Ureter (tissue), 1 donor: ENCODE data around the gene SNTG2. TPM values are rescaled to one million over a fixed set of nuclear protein-coding genes. Genes with fewer than 3 reads are reported as not detected.

Experiments used
- DNase-seq: peaks from one replicate; pipeline ENCODE4 v3.0.0-alpha.2; 2020; ENCODE audit warnings: low spot score
- total RNA-seq: library from RNA; stranded (reverse); gene quantifications from one replicate; pipeline ENCODE4 v1.2.4, GENCODE V29; 2023
- donor health status: DM: yes; HTN: yes; CAD: no.

SNTG2 gene
- total RNA-seq, 1 donor from 2014 or later, result 9.9 TPM

DNA sequence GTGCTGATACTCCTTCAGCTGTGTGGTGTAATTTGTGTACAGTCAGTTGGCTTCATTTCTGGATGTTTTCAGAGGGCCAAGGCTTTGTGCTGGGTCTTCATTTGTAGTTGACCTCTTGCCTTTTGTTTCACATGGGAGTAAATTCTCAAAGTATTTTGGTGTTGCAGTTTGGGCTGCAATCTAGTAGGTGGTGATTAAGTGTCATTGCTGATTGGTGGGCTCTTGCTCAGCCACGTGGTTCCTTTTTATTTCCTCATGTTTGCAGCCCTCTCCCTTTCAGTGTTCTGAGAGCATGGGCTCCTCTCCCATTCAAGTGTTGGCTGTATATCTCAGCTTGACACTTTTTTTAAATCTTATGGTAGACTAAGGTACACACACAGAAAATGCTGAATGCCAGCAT is 96.8 kb downstream of the SNTG2 start:
- DNase-seq, result no peak

DNA sequence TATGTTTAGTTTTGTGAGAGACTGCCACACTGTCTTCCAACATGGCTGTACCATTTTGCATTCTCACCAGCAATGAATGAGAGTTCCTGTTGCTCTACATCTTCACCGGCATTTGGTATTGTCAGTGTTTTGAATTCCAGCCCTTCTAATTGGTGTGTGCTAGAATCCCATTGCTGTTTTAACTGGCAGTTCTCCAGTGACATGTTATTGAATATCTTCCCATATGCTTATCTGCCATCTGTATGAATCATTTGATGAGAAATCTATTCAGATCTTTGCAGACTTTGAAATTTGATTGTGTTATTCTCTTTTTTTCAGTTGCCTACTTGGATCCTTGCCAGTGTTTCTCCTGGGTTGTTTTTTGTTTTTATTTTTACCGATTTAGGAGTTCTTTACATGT is 99.0 kb downstream of the SNTG2 start:
- DNase-seq, result no peak

DNA sequence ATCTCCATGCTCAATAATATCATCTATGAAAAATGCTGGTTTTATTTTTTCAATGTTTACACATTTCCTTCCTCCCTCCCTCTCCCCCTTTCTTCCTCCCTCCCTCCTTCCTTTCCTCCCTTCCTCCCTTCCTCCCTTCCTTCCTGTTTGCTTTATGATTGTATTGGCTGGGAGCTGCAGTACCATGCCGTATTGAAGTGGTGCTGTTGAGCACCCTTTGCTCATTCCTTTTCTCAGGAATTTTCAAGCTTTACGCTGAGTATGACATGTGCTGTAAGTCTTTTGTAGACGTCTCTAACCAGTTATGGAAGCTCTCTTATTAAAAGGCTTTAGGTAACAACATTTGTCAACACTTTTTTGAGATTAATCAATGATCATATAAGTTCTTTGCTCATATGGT is 100.4 kb downstream of the SNTG2 start:
- DNase-seq, result no peak

DNA sequence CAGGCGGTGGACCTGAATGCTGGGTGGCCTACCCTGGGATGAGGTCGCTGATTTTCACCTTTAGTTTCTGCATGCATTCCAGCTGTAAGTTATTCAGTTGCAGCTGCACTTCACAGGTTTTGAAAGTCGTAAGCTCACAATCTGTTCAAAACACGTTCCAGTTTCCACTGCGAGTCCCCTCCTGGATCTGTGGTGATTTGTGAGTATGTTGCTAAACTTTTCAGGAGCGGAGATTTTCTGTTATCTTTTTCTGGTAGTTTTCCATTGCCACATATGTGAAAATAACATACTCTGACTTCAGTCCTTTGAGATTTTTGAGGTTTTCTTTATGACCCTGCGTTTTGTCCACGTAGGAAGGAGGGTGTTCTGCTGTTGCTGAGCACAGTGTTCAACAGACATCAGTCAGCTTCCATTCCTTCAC is 102.1 kb downstream of the SNTG2 start:
- DNase-seq, result no peak

DNA sequence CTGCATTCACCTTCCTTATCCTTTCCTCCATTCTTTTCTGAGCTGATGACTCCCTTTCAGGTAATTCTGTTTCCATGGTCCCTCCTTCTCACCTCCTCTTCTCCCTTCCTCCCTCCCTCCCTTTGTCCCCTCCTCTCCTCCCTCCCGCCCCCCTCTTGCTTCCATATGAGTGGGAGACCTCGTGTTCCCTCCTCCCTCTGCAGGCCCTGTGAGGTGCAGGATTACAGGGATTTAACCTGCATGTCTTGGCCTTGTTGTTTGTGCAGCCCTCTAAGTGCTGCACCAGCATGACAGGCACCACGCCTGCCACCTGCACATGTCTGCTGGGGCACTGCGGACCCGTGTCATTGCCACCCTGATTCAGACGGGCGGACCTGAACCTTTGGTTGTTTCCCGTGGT is 103.1 kb downstream of the SNTG2 start:
- no peak for DNase-seq

DNA sequence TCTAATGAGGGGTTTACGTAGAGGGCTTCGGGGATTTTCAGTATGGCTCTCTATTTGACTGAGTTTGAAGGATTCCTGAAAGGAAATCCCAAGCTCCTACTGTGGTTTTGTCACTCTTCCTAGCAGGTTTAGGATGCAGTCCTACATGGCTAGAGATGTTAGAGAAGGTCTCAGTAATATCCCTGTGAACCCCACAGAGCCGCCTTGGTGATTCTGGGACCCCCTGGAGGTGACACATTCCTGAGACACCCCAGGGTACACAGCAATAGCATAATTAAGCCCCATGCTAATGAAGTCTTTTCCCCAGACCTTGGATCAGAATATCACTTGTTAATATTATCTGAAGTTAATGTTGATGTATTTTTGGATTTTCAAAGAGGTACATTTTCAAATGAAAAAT is 103.8 kb downstream of the SNTG2 start:
- DNase-seq, result no peak

DNA sequence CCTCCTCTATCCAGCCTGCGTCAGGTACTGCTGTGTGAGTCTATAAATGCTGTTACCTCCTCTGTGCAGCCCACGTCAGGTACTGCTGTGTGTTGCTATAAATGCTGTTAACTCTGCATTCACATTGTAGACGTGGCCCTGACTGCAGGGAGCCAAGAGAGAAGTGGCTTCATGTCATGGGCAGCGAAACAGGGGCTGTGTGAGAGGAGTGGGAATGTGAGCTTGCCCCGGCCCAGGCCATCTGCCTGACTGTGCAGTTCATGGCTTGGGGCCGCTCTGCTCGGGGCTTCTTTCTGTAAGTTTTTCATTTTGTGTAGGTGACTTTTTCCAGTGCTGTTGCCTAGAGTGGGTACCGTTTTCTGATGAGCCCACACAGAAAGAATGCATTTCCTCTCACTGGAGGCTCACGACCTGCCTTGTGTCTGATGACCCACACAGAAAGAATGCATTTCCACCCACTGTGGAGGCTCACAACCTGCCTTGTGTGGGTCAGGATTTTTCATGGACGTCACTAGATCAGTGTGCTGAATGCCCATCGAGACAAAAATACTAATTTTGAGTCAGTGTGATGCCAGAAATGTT is 104.5 kb downstream of the SNTG2 start:
- no peak for DNase-seq

DNA sequence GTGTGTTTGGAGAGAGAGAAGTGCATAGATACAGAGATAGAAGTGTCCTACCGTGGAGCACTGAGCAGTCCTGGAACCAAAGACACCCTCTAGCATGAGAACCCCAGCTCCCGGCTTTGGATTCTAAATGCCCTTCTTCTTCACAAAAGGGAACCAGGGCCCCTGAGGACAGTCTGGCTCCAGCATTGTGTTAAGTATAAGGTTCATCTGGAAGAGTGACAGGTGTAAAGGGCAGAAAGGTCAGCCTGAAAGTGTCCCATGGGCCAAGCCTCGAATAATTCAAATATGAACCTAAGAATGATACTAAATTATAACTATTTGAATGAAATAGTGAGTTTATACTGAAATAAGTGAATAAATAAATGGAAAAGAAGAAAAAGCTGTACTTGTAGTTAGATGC is 109.7 kb downstream of the SNTG2 start:
- no peak for DNase-seq

DNA sequence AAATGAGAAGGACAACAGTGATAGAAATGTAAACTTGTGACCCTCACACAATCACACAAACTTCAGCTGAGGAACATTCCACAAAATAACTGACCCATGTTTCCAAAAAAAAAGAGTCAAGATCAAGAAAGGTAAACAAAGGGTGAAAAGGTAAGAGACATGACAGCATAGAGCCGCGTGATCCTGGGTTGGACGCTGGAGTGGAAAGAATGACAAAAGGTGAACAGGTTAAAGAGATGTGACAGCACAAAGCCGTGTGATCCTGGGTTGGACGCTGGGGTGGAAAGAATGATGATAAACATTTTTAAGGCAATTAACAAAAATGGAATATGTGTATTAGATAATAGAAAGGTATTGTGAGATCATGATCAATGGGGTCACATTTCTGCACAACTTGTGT is 110.3 kb downstream of the SNTG2 start:
- no peak for DNase-seq

DNA sequence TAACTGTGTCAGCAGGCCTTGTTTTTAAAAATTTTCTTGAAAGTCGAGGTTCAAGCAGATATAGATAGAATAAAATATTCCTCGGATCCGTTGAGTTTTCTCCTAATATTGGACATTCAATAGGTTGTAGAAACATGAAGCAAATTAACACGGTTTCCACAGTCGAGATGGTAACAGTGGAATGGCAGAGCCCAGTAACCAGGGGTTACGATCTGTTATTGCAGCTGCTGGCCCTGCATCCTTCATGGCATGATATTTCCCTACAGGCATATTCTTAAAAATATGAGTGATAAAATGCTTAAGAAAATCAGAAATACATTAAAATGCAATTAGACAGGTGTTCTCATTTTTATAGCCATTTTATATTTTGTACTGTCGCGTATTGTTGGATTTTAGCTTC is 117.6 kb downstream of the SNTG2 start:
- DNase-seq, result no peak

DNA sequence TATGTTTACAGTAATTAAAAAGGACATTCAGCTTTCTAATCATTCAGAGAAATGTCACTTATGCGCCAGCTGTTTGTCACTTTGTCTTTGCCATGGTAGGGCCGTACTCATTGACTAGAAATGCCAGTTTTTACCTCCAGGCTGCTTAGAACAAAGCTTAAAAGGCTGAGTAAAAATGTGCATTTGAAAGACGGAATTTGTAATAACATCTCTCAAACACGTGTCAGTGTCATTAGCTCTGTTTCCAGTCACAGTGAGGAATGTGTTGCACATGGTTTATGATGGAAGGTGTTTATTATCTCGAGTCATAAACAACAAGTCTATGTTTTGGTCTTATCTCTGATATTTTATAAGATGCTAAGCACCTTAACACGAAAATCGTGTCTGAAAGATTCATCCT is 118.2 kb downstream of the SNTG2 start:
- no peak for DNase-seq

DNA sequence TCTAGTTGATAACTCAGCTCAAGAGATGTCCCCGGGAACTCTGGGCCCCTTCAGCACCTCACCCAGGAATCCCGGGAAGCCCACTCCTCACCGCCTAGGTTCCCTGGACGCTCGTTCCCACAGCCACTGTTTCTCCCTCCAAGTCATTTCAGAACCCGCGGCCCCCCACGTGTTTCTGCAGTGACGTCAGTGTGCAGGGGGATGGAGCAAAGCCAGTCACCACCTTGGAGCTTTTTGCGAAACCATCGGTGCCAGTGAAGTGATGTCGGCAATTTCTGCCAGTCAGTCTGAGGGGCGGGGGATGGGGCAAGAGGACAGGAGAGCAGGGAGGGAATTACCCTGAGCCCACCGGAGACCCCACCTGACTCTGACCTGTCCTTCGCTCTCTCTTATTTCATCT is 119.2 kb downstream of the SNTG2 start:
- no peak for DNase-seq

DNA sequence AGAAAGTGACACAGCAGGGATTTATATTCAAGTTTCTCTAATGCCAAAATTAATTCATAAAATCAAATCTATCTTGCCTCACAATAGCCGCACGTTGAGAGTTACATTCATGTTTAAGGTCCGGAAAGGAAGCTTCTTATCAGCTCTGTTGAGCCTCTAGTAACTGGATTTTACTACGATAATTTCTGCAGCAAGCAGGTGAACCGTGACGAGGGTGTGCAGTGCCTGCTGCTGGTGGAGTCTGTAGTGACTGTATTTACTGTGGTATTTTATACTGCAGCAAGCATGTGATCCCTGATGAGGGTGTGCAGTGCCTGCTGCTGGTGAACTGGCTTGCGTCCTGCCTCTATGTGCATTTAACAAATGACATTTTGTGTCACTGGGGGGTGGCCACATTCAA is 120.0 kb downstream of the SNTG2 start:
- DNase-seq, result no peak

DNA sequence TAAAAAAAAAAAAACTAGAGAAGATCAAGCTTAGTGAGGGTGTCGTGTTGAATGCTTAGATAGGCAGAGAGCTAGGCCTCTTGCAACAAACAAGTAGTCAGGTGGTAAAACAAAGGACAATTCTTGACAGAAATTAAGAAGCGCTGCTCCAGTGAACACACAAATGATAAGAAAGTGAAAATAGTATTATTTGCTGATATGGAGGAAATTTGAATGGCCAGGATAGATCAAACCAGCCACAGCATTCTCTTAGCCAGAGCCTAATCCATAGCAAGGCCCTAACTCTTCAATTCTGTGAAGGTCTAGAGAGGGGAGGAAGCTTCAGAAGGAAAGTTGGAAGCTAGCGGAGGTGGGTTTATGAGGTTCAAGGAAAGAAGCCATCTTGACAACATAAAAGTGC is 121.0 kb downstream of the SNTG2 start:
- no peak for DNase-seq

DNA sequence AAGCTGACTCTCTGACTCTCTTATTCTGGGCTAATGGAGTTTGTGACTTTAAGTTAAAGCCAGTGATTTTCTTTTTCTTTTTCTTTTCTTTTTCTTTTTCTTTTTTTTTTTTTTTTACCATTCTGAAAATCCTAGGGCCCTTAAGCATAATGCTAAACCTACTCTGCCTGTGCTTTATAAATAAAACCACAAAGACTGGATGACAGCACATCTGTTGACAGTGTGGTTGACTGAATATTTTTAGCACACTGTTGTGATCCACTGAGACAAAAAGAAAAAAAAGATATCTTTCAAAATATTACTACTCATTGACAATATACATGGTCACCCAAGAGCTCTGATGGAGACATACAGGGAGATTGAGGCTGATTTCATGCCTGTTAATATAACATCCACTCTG is 121.6 kb downstream of the SNTG2 start:
- no peak for DNase-seq

DNA sequence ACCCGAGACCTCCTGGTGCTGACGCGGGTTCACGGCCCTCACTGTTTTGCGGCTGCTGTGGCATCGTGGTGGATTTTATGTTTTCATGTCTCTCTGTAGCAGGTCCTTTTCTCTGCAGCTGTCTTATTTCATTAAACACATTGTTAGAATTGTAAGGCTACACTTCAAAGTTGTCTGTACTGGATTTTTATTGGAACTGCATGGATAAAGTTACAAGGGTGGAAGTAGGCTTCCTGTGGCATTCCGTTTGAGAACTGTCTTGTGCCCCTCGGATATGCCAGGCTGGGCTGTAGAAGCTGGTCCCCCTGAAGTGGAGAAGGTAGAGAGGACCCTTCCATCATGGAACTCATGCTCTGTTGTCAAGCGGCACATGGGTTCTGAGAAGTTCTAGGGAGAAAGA is 127.3 kb downstream of the SNTG2 start:
- no peak for DNase-seq

DNA sequence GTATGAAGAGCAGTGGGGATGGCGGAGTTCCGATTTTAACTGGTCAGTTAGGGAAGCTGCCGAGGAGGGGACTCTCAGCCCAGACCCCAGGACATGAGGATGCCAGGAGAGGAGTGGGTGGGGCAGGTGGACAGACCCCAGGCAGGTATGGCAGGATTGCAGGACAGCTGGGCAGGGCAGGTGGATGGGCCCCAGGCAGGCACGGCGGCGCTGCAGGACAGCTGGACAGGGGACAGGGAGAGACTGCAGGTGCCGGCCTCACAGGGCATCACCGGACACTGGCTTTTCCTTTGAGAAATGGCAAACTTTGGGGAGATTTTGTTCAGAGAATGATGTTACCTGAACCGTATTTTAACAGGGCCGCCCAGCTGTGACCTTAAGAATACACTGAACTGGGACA is 127.7 kb downstream of the SNTG2 start:
- DNase-seq, result no peak

DNA sequence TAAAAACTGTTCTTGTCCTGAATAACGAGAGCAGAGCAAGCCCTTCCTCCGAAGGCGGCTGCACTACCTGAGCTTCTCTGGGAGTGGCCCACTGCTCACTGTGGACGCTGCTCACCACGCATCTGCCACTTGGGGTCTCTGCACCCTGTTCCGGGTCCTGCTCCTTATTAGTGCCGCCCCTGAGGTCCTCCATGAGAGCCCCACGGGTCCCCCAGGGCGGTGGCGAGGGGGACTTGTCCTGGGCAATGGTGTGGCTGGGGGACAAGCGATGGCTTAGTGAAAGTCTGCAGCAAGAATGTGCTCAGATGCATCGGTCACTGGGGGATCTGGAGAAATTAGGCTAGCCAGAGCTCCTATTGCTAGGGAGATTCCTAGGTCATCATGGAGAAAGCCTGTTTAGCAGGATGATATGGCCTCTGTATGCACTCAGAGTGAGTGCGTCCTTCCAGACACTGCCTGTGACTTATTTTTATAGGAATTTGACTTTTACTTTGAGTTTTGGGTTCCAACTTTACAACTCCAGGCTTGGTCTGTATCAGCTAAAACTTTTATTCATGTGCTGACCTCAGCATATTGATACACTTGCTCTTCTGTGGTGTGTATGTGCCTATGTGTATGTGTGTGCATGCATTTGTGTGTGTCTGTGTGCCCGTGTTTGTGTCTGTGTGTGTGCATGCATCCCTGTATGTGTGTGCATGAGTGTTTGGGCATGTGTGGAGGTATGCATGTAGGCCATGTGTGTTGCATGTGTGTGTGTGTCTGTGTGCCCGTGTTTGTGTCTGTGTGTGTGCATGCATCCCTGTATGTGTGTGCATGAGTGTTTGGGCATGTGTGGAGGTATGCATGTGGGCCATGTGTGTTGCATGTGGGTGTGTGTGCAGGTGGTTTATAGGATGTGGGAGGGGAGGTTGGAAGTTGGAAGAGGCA is 129.5 kb downstream of the SNTG2 start:
- DNase-seq, result no peak

DNA sequence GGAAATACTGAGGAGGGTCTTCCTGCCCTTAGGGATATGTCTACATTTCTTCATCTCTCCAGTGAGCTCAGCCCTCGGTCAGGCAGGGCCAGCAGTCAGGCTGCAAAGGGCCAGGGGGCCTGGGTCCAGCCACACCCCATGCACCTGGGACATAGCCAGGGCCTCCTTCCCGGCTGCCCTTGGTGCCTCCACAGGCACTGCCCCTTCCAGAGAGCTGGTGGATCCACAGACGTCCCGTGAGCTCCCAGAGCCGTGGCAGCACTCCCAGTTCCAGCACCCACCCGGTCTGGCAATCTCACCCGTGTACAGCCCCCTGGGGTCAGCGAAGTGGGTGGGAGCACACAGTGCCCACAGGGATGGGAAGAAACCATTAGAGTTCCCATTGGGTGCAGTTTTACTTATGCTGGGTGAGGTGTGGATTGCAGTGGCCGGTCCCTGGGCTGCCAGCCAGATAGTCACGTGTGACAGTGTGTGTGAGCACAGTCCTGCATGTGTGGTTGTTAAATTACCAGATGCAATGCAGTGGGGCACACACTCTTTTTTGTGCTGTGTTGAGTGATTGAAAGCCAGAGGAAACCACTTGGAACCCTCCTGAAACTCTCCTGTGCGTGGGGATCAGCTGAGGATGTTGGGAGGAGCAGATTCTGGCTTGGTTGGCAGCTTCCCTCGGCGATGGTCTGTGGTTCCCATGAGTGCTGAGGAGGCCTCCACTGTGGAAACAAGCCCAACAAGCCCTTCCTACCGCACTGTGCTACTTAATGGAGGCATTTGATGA is 131.0 kb downstream of the SNTG2 start:
- no peak for DNase-seq

DNA sequence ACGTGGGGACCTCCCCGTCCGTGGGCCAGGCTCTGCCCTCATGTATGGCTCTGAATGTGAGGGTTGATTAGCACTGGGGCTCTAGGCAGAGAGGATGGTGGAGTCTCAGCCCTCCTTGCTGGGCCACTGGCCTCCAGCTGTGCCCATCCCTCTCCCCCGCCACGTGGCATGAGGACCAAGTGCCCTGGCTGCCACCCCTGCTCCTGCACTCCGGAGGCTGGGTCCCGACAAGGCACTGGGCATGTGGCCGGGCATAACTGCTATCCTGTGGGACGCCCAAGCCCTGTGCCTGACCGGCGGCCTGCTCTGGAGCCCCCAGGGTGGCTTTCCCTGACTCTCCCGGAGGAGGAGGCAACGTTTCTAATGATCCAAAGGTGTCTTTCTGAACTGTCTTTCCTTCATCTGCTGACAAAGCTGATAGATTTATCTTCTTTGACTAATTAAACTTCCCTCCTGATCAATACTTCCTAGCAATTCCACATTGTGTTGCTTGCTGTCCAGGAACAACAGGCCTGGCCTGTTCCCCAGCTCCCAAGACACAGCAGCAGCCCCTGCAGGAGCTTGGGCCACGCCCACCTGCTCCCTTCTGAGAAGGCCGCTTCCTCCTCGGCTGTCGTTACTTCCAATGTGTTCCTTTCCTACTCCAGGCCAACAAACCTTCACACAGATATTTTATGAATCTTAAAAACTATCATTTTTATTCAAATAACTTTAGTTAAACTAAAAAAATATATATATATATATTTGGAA is 132.0 kb downstream of the SNTG2 start:
- no peak for DNase-seq

DNA sequence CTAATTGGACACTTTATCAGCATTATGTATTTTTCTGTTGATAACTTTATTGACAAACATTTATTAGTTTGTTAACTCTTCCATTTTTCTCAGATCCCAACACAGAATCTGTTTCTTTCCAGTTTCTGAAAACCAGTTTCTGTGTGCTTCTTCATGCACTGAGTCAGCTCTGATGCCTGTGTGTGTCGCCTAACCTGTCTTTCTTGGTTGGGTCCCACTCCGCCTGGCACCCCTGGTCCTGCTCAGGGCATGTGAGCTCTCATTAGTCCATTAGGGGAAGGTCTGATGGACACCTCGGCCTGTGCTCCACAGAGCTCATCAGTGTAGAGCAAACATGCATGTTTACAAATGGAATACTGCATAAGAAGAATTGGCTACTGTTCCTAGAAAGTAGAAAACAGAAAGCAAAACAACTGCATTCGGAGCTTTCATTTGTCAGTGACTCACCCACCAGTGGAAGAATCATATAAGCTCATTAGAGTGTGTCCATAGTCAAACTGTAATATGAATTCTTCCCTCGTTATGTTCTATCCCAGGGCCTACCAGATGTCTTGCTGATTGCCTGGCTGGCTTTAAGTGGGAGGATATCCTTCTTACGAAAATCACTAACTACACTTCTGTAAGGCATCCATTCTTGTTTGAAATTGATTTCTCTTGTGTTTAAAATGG is 137.7 kb downstream of the SNTG2 start:
- DNase-seq, result no peak

DNA sequence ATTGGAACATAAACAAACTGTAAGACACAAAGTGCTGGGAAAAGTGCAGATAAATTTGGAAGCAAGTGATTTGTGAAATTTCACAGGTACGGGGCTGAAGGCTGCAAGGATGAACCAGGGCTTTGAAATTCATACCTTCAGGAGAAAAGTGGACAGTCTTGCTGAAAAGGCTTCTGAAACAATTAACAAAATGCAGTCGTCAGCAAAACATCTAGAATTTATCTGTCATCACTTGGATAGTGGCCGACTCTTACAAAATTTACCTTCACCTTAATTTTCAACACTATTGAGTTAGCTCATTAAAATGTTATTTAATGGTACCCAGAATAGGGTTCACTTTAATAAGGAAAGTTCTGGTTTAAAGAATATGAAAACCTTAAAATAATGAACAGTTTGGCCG is 138.3 kb downstream of the SNTG2 start:
- no peak for DNase-seq
